ENCODE data around the gene USP31. TPM values are rescaled to one million over a fixed set of nuclear protein-coding genes. Genes with fewer than 3 reads are reported as not detected.
A peak's percentile ranks its signal among the peaks of the same experiment; 100 is the strongest.
"Not testable (repeated sequence)": the region's sequence is repeated elsewhere in the genome, so short reads cannot be mapped to it uniquely, and the experiment has no call there.

Gene USP31
- total RNA-seq, 1 donor from 2014 or later: 16.7 TPM

DNA sequence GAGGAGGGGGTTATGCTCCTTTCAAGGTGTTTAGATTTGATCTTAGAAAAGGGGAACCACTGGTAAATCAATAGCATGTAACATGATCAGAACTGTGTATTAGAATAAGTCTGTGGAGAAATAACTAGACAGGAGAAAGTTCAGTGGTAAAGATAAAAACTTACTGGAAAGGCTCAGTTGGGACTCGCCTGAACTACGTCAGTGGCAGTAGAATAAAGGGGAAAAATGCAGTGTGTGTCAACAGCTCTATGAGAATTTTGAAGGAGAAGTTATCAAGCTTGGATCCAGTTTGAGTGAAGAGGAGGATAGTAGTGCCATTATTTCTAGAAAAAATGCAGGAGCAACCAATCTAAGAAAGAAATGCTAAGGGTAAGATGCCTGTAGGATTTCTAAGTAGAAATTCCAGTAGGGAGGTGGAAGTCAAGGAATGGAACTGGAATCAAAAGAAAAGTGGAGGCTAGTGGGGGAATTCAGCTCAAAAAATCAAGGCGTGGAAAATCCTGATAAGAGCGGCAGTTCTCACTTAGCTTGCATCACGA, 48.2 kb downstream of the USP31 start:
- no peak for FAIRE-seq
- DNase-seq (ENCODE audit: low spot score in 2 of 2): no peak

DNA sequence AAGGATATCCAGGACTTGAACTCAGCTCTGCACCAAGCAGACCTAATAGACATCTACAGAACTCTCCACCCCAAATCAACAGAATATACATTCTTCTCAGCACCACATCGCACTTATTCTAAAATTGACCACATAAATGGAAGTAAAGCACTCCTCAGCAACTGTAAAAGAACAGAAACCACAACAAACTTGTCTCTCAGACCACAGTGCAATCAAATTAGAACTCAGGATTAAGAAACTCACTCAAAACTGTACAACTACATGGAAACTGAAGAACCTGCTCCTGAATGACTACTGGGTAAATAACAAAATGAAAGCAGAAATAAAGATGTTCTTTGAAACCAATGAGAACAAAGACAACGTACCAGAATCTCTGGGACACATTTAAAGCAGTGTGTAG, 52.8 kb downstream of the USP31 start:
- FAIRE-seq: not testable (repeated sequence)

DNA sequence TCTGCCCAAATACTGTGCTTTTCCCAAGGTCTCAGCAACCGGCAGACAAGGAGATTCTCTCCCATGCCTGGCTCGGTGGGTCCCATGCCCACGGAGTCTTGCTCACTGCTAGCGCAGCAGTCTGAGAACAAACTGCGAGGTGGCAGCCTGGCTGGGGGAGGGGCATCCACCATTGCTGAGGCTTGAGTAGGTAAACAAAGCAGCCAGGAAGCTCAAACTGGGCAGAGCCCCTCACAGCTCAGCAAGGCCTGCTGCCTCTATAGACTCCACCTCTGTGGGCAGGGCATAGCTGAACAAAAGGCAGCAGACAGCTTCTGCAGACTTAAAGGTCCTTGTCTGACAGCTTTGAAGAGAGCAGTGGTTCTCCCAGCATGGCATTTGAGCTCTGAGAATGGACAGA, 55.1 kb downstream of the USP31 start:
- FAIRE-seq; DNase-seq (ENCODE audit: low spot score in 2 of 2): not testable (repeated sequence)

More for the DNA sequence above, 52.8 kb downstream of the USP31 start:
- DNase-seq (ENCODE audit: low spot score in 2 of 2): not testable (repeated sequence)

DNA sequence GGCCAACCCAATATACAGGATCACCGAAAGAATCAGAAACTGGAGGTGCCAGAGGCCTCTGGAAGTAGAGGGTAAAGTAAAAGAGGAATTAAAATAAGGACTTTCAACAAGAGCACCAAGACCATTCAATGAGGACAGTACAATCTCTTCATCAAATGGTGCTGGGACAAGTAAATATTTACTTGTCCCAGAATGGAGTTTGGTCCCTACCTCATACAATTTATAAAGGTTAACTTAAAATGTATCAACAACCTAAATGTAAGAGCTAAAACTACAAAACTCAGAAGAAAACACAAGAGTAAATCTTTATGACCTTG, 56.5 kb downstream of the USP31 start:
- no peak for DNase-seq (ENCODE audit: low spot score in 2 of 2)
- FAIRE-seq: no peak

DNA sequence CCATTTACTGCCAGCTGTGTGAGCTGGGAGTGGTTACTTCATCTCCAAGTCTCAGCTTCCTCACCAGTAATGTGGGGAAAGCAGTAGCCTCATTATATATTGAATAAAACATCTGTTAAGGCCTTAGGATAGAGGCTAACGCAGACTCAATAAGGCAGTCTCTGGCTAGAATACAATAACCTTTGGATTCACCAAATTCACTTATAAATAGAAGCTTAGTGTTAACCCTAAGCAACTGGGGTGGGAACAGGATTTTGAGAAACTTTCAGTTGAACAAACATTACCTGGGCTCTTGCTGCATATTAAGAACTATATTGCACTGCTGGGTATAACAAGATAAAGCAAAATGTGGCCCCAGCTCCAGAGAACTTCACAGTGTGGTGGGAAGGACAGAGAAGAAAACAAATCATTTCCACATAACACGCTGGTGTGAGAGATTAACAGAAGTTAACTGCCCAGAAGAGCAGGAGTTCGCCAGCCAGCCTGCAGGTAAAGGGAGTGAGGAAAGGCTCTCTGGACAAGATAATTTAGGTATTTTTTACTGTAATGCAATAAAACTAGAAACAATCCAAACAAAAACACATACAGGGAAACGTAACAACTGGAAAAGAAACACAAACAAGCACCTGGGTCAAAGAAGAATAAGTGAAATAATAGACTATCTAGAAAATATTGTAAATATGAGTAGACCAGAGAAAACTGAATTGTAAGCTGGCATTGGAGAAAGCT, 57.0 kb downstream of the USP31 start:
- FAIRE-seq (no peak), DNase-seq (ENCODE audit: low spot score in 2 of 2) (no peak)

DNA sequence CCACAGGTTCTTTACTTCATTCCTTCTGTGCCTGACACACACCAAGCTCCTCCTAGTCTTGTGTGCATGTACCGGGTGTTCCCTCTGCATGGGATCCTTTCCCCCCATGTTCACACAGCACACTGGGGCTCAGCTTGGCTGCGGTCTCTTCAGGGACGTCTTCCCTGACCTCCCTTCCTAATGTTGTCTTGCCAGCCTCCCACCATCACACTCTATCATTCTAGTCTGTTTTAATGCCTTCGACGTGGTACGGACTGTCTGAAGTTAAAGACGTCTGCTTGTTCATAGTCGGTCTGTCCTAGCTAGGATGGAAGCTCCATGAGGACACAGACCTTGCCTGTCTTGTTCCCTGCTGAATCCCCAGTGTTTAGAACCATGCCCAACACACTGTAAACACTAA, 60.1 kb downstream of the USP31 start:
- FAIRE-seq (no peak), DNase-seq (ENCODE audit: low spot score in 2 of 2) (no peak)

DNA sequence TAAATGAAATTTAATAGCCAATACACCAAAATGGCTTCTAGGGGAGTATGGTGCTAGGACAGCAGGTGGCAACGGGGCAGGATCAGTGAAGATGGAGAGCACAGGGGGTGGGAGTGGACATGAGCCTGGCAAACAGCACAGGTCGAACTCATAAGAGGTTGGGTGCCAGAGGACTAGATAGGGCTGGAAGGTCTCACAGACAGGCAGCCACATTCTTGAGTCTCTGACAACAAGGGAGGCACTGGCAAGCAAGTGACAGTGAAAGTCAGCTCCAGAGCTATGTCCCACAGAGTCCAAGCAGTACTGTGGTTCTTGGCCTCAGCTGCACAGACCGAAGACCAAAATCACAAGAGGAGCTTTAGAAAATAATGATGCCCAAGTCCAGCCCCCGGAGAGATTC, 61.2 kb downstream of the USP31 start:
- FAIRE-seq (no peak), DNase-seq (ENCODE audit: low spot score in 2 of 2) (no peak)

DNA sequence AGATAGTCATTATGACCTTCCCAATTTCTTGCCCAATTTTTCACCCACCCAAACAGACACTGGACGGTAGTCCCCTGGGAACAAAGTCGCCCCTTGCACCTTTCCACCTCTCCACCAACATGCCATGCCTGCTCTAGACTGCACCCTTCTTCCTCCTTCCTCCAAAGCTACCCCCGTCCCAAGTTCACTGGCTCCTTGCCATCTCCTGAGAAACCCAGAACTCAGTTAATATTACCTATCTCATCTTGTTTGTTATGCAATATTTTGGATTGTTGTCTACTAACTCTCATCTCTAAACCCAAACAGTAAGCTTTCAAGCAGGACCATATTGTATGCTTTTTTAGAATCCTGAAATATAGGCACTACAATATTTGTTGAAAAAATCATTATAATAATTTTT, 63.3 kb downstream of the USP31 start:
- DNase-seq (ENCODE audit: low spot score in 2 of 2) (no peak), FAIRE-seq (no peak)

DNA sequence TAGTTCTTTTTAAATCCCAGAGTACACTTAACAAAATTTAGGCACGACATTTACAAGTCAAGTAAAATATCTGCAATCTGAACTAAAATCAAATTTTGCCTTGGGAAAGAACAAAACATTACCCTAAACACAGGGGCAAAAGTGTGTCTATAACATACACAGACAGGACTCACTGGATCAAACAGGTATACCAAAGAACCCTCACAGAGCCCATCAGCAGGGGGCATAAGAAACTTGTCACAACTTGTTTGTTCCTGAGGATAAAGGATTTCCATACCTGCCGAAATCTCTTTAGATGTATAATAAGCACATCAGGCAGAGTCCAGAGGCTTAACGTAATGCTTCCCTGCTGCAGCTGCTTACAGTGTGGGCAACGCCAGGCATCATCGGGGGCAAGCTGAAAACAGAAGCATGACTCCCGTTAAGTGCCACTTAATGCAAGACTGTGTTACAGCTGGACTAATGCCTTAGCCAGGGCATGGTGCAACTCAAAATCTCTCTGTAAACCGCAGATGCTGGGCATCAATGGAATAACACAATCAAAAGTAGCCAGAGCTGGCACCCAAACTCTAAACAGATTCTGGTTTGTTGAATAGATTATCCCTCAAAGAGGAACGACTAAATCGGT, 67.0 kb downstream of the USP31 start:
- DNase-seq (ENCODE audit: low spot score in 2 of 2): no peak
- FAIRE-seq: no peak

DNA sequence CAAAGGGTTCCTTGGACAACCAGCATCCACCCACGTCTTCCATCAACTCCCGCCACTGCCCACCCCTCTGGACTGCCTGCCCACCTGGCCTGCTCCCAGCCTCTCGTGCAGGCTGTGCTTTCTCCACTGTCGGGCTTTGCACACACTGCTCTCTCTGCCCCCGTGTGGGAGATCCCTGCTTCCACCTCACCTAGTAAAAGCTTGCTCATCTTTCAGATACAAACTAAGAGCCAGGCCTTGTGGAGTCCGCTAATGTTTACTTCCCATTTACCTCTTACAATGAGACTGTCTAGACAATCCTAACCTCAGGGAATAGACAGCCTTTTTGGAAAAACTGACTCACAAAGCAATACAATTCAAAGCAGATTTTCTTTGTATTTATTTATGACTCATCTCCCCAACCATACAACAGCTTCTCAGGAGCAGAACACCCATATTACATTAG, 67.6 kb downstream of the USP31 start:
- no peak for DNase-seq (ENCODE audit: low spot score in 2 of 2)
- no peak for FAIRE-seq

DNA sequence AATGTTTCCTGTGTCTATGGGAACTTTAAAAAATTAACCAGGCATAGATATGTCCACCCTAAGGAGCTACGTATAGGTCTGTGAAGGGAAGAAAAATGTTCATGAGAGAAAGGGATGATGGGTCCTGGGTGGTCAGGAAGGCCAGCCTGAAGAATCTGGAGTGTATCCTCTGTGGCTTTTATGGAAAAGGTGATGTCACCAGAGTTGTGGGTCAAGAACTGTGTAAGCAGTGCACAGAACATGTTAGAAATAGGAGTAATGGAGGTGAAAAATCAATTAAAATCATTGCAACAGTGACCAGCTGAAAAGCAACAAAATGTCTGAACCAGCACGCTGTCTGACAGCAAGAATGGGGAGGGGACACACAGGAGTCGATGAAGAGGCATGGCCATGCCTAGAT, 68.5 kb downstream of the USP31 start:
- DNase-seq (ENCODE audit: low spot score in 2 of 2): no peak
- FAIRE-seq: no peak

DNA sequence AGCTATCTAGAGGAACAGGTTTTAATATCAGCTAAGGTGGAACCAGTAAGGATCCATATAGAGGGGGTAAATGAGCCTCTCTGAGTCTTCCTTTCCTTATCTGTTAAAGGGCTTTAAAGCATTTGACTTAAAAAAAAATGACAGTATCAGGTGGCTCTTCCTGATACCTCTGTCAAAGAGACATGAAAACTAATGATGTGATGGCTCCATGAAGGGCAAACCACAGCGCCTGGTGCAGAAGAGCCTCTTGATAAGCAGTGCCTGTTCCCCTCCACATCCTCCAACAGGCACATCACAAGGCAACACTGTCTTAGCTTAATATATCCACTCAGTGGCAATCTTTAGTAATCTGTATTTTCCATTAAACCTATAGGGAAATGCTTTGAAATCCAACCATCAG, 68.9 kb downstream of the USP31 start:
- no peak for FAIRE-seq
- DNase-seq (ENCODE audit: low spot score in 2 of 2): no peak

DNA sequence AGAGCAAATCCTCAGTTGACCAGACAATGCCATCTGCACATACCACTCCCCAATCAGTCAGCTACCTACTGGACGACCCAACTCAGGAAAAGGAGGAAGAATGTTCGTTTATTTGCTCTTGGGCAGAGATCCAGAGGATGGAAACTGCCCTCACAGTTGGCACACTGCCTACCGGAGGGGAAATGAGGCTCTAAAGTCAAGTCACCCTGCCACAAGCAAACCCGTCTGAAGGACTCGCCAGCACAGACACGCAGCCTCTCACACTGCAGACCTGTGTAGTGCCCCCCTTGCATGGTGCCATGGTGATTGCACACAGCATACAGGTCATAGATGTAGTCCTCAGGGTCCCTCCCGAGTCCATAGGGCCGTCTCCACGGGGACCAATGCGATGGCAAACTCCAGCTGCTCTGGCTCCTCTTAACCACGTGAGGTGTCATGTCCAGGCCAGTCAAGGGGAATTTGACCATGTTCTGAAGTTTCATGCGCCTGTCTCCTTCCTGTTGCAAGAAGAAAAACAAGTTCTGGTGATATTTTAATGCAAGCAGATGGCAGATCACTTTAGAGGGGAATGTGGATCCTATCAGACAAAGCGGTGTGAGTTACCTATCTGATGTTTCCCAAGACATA, 69.5 kb downstream of the USP31 start:
- no peak for FAIRE-seq
- no peak for DNase-seq (ENCODE audit: low spot score in 2 of 2)

DNA sequence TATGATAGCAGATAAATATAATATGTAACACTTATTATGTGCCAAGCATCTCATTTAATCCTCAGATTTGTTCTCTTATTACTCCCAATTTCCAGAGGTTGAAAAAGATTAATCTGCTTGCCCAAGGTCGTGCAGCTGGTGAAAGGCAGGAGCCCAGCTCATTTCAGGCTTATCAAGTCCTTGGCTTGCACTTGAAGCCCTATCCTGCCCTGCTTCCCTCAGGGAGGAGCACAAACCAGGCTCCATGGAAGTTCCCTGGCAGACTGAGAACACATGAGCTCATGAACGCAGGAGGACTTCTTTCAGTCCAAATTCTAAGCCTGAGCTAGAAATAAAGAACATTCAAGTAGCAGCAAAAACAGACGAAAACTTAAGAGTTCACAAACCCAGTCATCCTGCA, 74.8 kb downstream of the USP31 start:
- FAIRE-seq (no peak), DNase-seq (ENCODE audit: low spot score in 2 of 2) (no peak)

DNA sequence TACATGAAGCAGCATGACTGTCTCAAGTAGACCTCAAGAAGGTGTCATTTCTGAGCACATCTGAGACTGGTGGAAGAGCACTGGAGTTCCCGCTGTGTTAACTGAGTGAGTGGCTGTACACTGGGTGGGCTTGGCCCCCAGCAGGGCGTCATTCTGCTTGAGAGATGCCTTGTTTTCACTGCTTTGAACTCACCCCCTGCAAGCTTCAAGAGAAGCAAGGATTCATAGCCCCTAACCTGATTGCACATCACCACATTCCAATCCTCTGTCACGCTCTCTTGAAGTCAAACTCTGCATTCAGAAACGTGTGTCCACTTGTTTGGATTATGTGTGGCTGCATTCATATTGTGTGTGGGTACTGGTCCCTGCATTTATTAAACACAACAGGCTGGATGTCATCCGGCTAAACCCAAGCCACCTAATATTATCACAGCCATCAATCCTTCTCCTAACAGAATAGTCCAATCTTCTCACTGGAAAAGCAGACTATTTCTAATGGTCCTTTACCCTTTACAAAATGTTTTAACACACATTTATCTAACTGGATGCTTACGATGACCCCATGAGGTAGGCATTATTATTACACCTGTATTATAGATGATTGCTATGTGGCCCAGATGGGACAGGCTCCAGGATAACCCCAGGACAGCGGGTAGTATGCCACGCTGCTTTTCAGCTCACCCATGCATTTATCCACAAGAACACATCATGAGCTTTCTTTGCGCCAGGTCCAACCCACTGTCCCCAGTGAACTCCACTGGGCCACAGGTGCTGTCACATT, 76.3 kb downstream of the USP31 start:
- no peak for DNase-seq (ENCODE audit: low spot score in 2 of 2)
- FAIRE-seq: no peak

DNA sequence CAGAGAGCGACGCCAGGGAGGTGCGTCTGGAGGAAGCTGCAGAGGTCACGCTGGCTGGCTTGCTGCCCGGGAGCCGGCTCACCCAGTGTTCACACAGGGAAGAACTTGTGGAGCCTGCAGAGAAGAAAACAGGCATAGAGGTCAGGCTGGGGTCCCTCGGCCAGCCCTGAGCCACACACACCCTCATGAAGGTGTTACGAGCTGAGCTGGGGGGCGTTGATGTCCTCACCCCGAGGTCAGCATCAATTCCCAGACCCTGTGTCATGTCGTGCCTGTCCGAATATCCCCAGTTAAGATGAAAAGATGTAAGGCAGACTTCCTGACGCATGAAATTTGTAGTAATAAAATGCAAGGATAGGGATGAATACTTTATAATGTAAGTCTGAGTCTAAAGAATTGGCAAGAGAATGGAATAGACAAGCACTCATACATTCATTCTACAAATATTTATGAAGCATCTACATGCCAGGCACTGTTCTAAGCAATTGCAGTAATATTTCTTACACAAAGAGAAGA, 77.1 kb downstream of the USP31 start:
- no peak for FAIRE-seq
- peak in 1 of 2 donors; percentile 40 for DNase-seq (ENCODE audit: low spot score in 2 of 2)

DNA sequence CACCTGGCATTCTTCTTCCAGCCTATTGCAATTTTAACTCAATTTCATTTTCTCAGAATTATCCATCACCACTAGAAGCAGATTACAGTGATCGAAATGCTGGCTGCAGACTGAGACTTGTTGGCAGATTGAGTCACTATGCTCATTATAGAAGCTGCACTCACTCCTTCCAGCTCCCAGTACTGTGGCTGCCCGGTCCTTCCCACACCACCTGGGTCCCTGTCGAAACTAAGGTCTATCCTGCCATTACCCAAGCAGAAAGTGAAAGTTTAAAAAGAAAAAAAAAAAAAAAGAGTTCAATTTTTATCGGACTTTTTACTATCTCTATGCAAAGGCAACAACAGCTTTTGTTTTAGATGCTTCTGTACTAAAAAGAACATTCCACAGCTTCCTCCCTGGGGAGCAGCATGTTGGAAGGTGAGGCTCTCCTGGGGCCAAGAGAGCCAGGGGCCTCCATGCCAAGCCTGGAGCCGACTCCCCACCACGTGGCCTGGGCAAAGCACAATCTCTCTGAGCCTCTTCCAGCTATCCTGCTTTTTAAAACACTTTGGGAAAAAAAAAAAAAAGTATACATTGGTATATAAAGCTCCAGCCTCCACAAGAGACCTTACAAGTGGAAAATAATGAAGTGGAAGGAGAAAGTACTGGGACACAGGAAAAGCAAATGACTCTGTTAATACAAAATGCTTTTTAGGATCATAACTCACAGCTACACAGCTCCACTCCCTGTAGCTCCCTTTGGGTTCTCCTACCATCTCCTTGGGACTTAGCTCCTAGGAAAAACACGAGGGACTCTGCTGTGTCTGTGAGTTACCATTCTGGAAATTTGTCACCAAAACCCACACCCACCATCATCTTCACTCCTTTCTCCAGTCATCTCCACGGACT, 77.8 kb downstream of the USP31 start:
- no peak for FAIRE-seq
- DNase-seq (ENCODE audit: low spot score in 2 of 2): no peak

DNA sequence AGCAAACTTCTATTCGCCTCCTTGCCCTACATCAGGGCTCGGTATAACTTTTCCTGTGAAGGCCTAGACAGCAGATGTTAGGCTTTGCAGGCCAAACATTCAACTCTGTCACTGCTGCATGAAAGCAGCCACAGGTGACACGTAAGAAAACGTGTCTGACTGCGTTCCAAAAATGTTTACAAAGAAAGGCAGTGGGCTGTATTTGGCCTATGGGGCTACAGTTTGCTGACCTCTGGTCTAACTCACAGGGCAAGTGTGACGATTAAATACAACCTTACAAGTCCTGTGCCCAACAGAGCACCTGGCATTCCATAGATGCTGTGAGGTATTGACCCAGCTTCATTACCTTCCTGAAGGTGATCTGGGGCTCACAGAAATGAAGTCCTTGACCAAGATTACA, 79.4 kb downstream of the USP31 start:
- DNase-seq (ENCODE audit: low spot score in 2 of 2) (no peak), FAIRE-seq (no peak)

DNA sequence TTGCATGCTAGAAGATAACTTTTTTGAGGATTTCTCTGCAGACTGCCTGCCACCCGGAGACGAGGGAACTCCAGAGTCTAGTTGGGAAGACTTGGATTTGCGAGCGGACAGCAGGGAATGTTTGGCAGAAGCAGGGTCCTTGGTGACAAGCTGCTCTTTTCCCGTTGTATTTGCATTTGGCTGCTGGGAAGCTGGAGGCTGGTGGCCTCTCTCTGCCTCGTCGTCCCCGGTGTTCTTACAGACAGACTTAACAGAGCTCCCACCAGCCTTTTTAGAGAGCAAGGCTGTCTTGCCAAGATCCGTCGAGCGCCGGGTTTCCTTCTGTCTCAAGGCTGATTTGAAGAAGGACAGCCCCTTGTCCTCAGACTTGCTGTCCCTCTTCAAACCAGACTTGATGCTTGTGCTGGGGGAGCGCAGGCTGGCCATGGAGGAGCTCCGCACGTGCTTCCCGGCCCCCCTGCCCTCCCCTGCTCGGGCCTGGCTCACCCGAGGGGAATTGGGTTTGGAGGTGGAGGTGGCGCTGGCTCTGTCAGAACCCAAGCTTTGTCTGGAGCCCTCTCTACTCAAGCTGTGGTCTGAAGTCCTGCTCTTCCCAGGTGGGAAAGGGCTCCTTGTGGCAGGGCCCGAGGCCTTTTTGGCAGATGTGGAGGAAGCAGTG, 81.0 kb downstream of the USP31 start:
- FAIRE-seq: no peak
- no peak for DNase-seq (ENCODE audit: low spot score in 2 of 2)
